HG03039 (cell line): Measurements from ENCODE around the gene JAGN1.
"Not testable (repeated sequence)": the region's sequence is repeated elsewhere in the genome, so short reads cannot be mapped to it uniquely, and the experiment has no call there.

ENCODE experiments used
- ATAC-seq: cut with Tn5 transposase; IDR thresholded peaks from one replicate; pipeline ENCODE4 v1.9.1; 2021; ENCODE audit warnings: mild to moderate bottlenecking, moderate library complexity; ENCODE audit not compliant: unreplicated experiment

Gene JAGN1

GRCh38 chr3:9916734-9917680 lies 26.6 kb downstream of the JAGN1 start, which contains the start of gene IL17RC:
IL17RC (plus strand) TSS chr3:9917098; CDS start chr3:9917316, 218 bp downstream.
- no peak for ATAC-seq

DNA sequence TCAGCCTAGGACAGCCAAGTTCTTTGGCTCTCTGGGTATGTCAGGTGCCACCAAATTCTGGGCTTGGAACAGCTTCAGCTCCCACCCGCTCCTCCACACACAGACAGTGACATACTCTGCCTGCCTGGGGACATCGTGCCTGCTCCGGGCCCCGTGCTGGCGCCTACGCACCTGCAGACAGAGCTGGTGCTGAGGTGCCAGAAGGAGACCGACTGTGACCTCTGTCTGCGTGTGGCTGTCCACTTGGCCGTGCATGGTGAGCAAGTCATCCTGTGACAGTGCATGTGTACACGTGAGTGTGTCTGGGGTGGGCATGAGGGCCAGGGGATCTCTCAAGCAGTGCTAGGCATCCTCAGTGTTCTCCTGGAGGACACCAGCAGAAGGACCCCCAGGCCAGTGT lies 27.4 kb downstream of the JAGN1 start:
- no peak for ATAC-seq

DNA sequence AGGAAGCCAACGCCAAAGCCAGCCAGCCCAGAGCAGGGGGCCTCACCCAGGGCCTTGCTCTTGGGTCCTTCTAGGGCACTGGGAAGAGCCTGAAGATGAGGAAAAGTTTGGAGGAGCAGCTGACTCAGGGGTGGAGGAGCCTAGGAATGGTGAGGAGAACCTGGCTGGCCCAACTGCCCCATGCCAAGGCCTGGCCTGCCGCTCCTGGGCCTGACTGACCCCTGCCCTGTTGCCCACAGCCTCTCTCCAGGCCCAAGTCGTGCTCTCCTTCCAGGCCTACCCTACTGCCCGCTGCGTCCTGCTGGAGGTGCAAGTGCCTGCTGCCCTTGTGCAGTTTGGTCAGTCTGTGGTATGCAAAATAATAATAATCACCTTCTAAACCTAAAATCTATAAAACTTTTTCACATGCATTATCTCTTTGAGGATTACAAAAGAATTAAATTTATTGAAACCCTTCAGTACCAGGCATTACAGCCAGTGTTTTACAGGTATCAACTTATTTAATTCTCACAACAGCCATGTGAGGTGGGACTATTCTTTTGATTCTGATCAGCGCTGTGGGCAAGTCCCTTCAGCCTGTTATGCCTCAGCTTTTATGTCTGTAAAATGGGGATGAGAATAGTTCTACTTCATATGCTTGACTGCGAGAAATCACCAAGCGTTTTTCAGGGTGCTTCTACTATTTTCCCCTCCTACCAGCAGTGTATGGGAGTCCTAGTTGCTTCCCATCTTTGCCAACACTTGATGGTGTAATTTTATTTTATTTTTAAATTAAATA lies 28.0 kb downstream of the JAGN1 start:
- no peak for ATAC-seq

- ATAC-seq, result no peak
These were observed 37.7 kb downstream of the JAGN1 start for GRCh38 chr3:9928158-9928557.

DNA sequence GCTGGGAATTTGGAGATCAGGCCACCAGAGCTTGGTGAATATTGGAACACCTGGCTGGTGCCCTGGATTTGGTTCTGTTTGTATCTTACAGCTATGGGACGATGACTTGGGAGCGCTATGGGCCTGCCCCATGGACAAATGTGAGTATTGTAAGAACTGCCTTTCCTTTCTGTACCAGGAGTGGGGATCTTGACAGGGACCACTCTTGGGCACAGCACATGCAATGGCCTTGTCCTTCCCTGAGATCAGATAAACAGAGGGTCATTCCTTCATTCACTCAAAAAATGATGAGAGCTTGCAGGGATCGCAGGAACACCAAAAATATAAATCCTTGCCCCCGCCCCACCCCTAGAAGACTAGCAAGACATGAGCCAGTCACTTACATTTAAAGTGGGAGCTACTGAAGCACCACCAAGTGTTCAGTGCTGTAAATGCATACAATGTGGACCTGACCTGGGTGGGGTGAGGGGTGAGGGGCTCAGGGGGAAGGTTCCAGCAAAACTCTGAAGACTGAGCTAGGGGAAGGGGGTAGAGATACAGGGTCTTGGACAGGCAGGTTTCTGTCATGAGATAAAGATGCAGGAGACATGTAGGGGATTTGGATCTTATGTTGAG lies 40.5 kb downstream of the JAGN1 start:
- ATAC-seq, result no peak

DNA sequence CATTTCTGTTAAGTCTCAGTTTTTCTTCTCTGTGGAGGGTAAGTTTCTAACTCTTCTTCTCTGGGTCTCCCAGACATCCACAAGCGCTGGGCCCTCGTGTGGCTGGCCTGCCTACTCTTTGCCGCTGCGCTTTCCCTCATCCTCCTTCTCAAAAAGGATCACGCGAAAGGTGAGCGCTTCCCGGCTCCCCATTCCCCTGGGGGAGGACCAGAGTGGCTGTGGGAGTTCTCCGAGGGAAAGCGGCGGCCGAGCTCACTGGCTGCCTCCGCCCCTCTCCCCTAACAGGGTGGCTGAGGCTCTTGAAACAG lies 42.1 kb downstream of the JAGN1 start:
- ATAC-seq, result no peak

DNA sequence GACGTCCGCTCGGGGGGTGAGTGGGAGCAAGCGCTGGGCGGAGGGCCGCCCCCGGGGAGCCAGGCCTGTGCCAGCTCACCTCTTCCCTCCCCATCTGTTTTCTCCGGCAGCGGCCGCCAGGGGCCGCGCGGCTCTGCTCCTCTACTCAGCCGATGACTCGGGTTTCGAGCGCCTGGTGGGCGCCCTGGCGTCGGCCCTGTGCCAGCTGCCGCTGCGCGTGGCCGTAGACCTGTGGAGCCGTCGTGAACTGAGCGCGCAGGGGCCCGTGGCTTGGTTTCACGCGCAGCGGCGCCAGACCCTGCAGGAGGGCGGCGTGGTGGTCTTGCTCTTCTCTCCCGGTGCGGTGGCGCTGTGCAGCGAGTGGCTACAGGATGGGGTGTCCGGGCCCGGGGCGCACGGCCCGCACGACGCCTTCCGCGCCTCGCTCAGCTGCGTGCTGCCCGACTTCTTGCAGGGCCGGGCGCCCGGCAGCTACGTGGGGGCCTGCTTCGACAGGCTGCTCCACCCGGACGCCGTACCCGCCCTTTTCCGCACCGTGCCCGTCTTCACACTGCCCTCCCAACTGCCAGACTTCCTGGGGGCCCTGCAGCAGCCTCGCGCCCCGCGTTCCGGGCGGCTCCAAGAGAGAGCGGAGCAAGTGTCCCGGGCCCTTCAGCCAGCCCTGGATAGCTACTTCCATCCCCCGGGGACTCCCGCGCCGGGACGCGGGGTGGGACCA lies 42.6 kb downstream of the JAGN1 start:
- peak; percentile 62 for ATAC-seq

DNA sequence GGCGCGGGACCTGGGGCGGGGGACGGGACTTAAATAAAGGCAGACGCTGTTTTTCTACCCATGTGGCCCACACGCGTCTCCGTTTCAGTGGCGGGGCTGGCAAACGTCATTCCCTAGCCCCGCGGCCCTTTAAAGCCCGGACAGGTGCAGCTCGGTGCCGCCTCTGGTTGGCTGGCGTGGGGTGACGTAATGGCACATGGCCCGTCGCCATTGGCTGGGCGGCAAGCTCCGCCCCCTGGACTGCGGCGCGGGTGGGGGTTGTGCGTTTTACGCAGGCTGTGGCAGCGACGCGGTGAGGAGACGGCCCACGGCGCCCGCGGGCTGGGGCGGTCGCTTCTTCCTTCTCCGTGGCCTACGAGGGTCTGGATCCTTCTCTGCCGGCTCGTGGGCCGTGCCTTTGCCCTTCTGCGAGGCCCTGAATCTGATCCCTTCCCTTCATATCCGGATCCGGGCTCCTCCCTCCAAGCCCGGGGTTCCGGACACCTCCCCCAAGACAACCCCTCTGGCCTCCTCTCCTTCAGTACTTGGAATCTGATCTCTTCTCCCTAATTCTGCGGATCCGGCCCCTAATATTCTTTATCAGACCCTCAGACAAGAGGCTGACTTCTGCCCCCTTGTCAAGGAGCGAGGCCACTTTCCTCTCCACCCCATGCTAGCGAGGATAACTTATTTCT lies 43.3 kb downstream of the JAGN1 start, which contains the start of gene CRELD1:
Gene CRELD1, plus strand, starts transcription at position 274 of the 674 bp plus-strand sequence. CDS start 605 bp downstream, outside the sequence.
- peak; percentile 83 for ATAC-seq

GRCh38 chr3:9934235-9934621 lies 43.8 kb downstream of the JAGN1 start:
- no peak for ATAC-seq

GRCh38 chr3:9934993-9935392 lies 44.6 kb downstream of the JAGN1 start:
- ATAC-seq, result no peak

DNA sequence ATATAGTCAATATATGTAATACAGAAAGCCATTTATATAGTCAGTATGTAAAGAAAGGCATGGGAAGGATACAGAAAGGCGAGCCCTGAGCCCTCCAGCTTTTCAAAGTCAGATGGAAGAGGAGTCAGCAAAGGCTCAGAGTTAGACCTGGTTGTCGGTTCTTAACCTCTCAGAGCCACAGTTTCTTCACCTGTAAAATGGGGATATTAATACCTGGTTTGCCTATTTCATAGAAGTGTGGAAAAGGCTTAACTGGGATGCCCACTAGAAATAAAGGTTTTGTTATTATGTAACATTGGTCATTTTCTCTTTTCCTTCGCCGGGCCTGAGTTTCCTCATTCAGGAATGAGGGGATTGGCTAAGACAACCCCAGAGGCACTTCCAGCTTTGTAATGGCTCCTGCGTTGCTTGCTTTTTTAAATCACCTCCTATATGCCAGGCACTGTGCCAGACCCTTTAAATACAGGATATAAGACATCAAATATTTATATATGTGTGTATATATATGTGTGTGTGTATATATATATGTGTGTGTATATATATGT lies 45.6 kb downstream of the JAGN1 start:
- ATAC-seq, result no peak

DNA sequence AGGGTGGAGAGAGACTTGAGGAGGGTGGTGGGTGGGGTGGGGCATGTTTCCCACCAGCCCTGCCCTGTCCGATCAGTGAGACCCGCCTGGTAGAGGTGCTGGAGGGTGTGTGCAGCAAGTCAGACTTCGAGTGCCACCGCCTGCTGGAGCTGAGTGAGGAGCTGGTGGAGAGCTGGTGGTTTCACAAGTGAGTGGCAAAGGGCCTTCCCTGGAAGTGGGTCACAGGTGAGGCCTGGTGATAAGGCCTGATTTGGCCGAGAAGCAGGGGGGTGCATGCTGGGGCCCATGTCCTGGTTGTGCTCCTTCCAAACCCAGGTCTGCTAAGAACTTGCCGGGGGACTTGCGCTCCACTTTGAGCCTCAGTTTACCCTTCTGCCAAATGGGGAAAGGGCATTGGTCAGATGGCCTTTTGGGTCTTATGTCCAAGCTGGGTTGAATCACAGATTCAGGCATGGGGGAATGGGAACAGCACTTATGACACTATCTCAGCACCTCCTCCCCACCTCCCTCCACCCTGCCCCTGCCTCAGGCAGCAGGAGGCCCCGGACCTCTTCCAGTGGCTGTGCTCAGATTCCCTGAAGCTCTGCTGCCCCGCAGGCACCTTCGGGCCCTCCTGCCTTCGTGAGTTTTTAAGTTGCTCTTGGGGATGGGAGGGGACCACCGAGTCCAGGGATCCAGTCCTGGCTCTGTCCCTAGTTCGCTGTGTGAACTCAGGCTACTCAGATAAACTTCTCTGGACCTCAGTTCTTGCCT lies 47.3 kb downstream of the JAGN1 start:
- no peak for ATAC-seq

DNA sequence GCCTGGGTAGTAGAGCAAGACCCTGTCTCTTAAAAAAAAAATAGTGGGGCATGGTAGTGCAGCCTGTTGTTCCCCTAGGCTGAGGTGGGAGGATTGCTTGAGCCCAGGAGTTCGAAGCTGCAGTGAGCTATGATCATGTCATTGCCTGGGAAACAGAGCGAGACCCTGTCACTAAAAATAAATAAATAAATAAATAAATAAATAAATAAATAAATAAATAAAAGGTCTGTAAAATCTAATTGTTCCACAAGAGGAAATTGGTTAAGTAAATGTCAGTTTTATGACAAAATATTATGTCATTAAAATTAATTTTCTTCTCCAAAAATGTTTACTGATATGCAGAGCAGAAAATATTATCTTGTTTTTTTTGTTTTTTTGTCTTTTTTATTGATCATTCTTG lies 48.6 kb downstream of the JAGN1 start:
- no peak for ATAC-seq

DNA sequence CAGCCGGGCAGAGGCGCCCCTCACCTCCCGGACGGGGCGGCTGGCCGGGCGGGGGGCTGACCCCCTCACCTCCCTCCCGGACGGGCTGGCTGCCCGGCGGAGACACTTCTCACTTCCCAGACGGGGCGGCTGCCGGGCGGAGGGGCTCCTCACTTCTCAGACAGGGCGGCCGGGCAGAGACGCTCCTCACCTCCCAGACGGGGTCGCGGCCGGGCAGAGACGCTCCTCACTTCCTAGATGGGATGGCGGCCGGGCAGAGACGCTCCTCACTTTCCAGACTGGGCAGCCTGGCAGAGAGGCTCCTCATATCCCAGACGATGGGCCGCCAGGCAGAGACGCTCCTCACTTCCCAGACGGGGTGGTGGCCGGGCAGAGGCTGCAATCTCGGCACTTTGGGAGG lies 49.5 kb downstream of the JAGN1 start:
- ATAC-seq, result not testable (repeated sequence)

- no peak for ATAC-seq
These were observed 50.3 kb downstream of the JAGN1 start for GRCh38 chr3:9940746-9941145.

DNA sequence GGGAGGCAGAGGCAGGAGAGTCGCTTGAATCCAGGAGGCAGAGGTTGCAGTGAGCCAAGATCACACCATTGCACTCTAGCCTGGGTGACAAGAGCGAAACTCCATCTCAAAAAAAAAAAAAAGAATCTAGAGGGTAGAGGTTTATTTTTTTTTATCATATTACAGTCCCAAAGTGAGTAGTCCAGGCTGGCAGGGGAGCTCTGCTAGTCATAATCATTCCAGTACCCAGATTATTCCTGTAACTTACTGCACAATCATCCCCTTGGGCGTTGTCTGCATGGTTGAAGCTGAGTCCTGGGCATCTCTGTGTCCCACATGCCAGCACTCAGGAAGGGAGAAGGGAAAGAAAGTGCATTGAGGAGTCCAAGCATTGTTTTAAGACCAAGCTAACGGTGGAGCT lies 51.8 kb downstream of the JAGN1 start:
- ATAC-seq, result no peak

- ATAC-seq, result no peak
These were observed 52.7 kb downstream of the JAGN1 start for GRCh38 chr3:9942934-9943690.
